ENCODE measurements around the gene CNKSR2.

DNA sequence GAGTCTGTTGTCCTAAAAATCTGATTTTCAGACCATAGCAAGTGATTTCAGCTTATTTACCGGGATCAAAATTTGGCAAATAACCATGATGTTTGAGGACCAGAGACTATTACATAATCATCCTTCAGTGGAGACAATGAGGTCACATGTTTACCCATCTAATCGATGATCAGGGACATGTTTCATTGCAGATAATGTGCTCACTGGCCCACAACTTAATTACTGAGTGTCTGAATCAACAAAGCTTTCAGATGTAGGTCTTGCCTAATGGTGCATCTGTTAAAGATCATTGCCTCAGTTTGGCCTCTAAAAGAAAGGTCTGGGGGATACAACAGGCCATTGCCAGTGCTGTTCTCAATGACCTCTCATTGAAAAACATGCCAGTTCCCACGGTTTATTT, 326.7 kb downstream of the CNKSR2 start:
- no peak for TF ChIP-seq EZH2 (IDR thresholded peaks at IDR 0.05)
- TF ChIP-seq POLR2AphosphoS5 (IDR thresholded peaks at IDR 0.05; ENCODE audit: borderline replicate concordance, low read depth, low read length) = no peak
